Measurements from ENCODE around the gene MAG. TPM values are rescaled to one million over a fixed set of nuclear protein-coding genes. Genes with fewer than 3 reads are reported as not detected.

Gene MAG
- polyA plus RNA-seq, 1 experiment, result not detected

GRCh38 chr19:35328851-35329285, 36.9 kb downstream of the MAG start, which contains the start of gene CD22:
Gene CD22 (plus strand): TSS chr19:35329187. CDS start chr19:35332041, 2,854 bp downstream.
- Histone ChIP-seq H3K36me3 (ENCODE audit: control insufficient read depth, insufficient read depth, low read length) (no peaks in the 10 kb centered on the region), H3K27me3 (ENCODE audit: control insufficient read depth, insufficient read depth, low read length) (peaks cover 3% of the 10 kb centered on the region), H3K4me3 (ENCODE audit: low read depth, low read length) (no peak within 1 kb of the TSS)
- TF ChIP-seq CTCF (IDR thresholded peaks at IDR 0.05; ENCODE audit: insufficient read depth, low read depth, low read length), result no peak
- CTCF ChIA-PET, result no interaction called here
- DNase-seq (ENCODE audit: low read depth), result no peak
- POLR2A ChIA-PET, result no interaction called here

GRCh38 chr19:35329323-35329722, 37.4 kb downstream of the MAG start:
- CTCF ChIA-PET, result no interaction called here
- no peak for TF ChIP-seq CTCF (IDR thresholded peaks at IDR 0.05; ENCODE audit: insufficient read depth, low read depth, low read length)
- Histone ChIP-seq H3K27me3 (ENCODE audit: control insufficient read depth, insufficient read depth, low read length) (peaks cover 3% of the 10 kb centered on the region), H3K4me3 (ENCODE audit: low read depth, low read length) (no peak overlapping the region), H3K36me3 (ENCODE audit: control insufficient read depth, insufficient read depth, low read length) (no peaks in the 10 kb centered on the region)
- POLR2A ChIA-PET, result no interaction called here
- no peak for DNase-seq (ENCODE audit: low read depth)

- Histone ChIP-seq H3K36me3 (ENCODE audit: control insufficient read depth, insufficient read depth, low read length) (no peaks in the 10 kb centered on the region), H3K4me3 (ENCODE audit: low read depth, low read length) (no peak overlapping the region), H3K27me3 (ENCODE audit: control insufficient read depth, insufficient read depth, low read length) (peaks cover 3% of the 10 kb centered on the region)
- no peak for DNase-seq (ENCODE audit: low read depth)
- ChIA-PET POLR2A (no interaction called here), CTCF (no interaction called here)
- TF ChIP-seq CTCF (IDR thresholded peaks at IDR 0.05; ENCODE audit: insufficient read depth, low read depth, low read length), result no peak
Observed at GRCh38 chr19:35330475-35330874, 38.5 kb downstream of the MAG start.

DNA sequence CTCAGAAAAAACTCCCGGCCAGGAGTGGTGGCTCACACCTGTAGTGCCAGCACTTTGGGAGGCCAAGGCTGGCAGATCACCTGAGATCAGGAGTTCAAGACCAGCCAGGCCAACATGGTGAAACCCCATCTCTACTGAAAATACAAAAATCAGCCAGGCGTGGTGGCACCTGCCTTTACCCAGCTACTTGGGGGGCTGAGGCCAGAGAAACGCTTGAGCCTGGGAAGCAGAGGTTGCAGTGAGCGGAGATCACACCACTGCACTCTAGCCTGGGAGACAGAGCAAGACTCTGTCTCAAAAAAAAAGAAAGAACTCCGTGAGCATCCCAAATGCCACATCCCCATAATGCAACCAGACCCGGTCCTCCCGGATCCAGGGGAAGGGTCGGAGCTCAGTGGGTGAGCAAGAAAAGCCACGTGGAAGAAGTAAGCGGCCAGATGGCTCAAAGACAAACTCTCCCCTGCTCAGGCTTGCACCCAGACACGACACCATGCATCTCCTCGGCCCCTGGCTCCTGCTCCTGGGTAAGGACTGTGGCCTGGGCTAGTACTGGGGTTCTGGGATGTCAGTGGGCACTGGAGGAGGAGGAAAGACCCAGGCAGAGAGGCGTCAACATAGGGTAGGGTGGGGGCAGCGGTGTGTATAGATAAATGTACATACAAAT, 39.7 kb downstream of the MAG start:
- DNase-seq (ENCODE audit: low read depth), result no peak
- TF ChIP-seq CTCF (IDR thresholded peaks at IDR 0.05; ENCODE audit: insufficient read depth, low read depth, low read length), result no peak
- CTCF ChIA-PET, result interaction anchor here (0.6 to 1.0 kb wide), 2 partner anchors 14 to 21 kb away, joined by 3 to 4 read pairs; no protein-coding TSS in a partner anchor
- no peaks in the 10 kb centered on the region for H3K36me3 ChIP-seq (ENCODE audit: control insufficient read depth, insufficient read depth, low read length)
- POLR2A ChIA-PET, result no interaction called here
- no peak overlapping the region for H3K4me3 ChIP-seq (ENCODE audit: low read depth, low read length)
- peaks cover 3% of the 10 kb centered on the region for H3K27me3 ChIP-seq (ENCODE audit: control insufficient read depth, insufficient read depth, low read length)

DNA sequence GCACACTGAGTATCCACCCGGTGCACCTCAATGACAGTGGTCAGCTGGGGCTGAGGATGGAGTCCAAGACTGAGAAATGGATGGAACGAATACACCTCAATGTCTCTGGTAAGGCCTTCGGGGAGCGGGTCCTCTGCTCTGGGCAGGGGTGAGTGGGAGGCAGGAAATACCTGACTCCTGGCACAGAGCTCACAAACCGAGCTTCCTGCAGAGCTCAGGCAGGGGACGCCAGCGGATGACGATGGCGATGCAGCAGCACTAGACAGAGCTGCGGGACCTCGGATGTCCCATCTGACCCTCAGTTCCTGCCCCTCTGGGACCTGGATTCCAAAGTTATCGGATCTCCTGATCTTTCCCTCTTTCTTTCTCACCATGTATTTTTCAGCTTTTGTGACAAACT, 40.9 kb downstream of the MAG start:
- no peak for TF ChIP-seq CTCF (IDR thresholded peaks at IDR 0.05; ENCODE audit: insufficient read depth, low read depth, low read length)
- Histone ChIP-seq H3K4me3 (ENCODE audit: low read depth, low read length) (no peak overlapping the region), H3K36me3 (ENCODE audit: control insufficient read depth, insufficient read depth, low read length) (no peaks in the 10 kb centered on the region), H3K27me3 (ENCODE audit: control insufficient read depth, insufficient read depth, low read length) (peaks cover 3% of the 10 kb centered on the region; the same call in 1 of the 2 replicates)
- CTCF ChIA-PET, result interaction anchor here (1.0 kb wide), 1 partner anchor 20 kb away, joined by 4 read pairs; no protein-coding TSS in a partner anchor
- POLR2A ChIA-PET, result no interaction called here
- no peak for DNase-seq (ENCODE audit: low read depth)
